Measurements from ENCODE around the gene LPP.

DNA sequence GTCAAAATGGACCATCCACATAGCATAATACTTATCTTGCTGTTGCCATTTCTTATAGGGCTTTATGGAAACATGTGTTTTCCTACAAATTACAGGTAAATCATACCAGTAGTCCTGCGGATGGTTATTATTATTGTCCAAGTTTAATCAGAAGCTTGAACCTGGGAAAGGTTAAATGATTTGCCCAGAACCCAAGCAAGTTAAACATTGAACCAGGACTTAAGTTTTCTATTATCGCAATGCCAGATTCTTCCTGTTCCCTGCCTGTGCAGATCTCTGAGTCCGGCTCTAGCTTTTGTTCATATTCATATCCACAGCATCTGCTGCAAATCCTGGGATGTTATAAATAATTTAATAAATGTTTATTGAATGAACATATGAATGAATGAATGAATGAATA is 12.5 kb downstream of the LPP start:
- TF ChIP-seq POLR2AphosphoS5 (IDR thresholded peaks at IDR 0.05; ENCODE audit: low read depth) (no peak), GABPA (IDR thresholded peaks at IDR 0.05; ENCODE audit: low read depth) (no peak)
